ENCODE results near the gene ANGPTL2.

ANGPTL2 gene

DNA sequence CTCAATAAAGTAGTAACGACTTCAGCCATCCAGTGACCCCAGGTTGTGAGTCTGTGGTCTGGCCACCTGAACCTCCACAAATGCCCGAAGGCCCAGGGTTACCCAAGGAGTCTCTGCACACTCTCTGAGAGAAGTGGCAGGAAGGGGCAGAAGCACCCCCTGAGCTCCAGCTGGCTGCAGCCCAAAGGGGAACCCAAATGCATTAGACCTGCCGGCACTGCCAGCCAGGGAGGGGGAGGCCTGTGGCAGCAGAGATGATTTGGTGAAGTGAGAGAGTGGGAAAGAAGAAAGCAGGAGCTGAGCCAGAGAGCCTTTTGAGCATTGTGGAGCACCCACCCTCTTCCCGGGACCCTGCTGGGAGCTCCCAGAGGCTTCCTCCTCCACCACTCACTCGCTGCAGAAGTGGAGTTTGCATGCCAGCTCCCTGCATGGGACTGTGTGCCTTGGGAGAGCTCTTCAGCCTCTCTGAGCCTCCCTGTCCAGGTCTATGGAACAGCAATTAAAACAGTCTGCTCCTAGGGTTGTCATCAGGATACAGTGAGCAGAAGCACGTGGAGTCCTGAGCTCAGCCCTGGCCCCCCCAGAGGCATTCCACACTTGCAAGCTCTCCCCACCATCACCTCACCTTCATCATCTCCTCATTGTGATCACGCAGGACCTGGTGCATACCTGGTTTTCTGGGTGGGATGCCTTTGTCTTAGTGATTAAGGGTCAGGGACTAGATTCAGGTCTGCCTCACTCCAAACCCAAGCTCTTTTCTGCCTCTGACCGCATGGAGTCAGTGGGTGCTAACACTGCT, 13.8 kb upstream of the ANGPTL2 start:
- DNase-seq (ENCODE audit: low spot score) = no peak

DNA sequence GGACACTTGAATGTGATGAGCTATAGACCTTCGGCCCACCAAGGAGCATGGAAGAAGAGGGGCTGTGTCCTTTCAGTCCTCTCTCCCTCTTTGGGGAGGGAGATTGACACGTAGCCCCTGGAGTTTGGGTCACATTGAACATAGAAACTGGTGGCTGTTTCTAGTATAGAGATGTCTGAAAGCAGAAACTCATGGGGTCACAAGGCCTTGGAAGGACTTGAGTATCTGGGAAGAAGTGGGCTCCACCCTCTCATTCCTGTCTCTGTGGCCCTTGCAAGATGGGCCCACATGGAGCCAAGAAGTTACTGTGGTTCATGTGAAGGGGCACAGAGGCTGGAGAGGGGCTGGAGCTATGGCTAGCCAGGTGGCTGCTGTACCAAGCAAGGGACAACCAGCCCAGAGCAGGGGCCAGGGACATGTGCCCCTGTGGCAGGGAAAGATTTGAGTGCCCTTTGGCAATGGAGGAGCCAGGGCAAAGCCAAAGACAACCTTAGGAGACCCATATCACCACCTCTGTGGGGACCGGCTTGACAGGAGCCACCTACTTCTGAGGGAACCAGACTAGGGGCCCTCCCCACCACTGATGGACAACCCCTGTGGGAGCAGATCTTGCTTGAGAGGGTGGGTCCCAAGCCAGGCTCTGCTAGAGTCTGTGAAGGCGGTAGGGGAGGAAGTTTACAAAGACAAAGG, 12.8 kb upstream of the ANGPTL2 start:
- DNase-seq (ENCODE audit: low spot score) = no peak

GRCh38 chr9:127133739-127134167, 11.3 kb upstream of the ANGPTL2 start:
- peak; percentile 70 for DNase-seq (ENCODE audit: low spot score)

DNA sequence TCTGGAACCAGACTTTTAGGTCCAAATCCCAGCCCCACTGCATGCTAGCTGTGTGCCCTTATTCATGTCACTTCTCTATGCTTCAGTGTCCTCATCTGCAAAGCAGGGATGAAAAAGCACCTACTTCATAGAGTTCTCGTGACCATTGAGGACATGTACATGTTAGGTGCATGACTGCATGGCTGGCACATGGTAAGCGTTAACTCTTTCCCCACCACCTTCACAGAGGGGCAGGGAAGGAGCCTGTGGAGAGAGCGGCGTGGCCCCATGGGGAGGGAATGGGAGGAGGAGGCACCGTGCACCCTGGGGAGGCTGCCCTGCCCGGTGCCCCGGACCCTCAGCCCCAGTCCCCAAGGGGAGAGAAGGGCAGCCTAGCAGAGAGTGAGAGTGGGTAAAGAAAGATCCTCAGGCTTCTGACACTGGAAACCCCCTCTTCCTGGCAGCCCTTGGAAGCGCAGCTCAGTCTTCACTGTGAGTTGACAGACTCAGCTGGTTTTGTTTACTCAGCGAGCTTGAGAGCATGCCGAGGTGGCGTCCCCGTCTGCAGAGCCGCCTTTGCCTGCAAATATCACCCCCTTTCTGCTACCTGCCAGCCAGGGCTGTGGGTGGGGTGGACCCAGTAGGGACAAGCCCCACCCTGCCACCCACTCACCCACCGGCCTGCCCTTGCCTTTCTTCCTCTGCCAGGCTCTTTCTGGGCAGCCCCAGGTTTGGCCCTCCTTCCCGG, 10.6 kb upstream of the ANGPTL2 start:
- no peak for DNase-seq (ENCODE audit: low spot score)

DNA sequence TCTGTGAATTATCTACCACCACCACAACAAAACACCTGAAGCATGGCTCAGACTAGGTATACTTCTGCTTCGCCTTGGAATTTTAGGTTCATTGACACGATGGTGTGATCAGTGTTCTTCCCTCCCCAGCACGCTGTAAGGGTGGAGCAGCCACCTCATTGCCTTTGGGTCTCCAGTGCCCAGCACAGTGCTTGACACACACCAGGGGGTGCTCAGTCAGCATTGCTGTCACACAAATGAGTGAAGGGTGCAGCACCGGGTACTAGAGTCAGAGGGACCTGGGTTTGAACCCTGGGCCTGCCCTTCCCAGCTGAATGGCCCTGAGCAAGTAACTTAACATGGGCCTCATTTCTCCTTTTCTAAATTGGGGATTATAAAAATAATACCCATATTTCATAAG, 9.9 kb upstream of the ANGPTL2 start:
- no peak for DNase-seq (ENCODE audit: low spot score)

GRCh38 chr9:127131871-127132270, 9.4 kb upstream of the ANGPTL2 start:
- no peak for DNase-seq (ENCODE audit: low spot score)

GRCh38 chr9:127130661-127131538, 8.5 kb upstream of the ANGPTL2 start:
- peak; percentile 74 for DNase-seq (ENCODE audit: low spot score)

- DNase-seq (ENCODE audit: low spot score) = no peak
Measured at GRCh38 chr9:127130235-127130634, 7.8 kb upstream of the ANGPTL2 start.

GRCh38 chr9:127129718-127130085, 7.3 kb upstream of the ANGPTL2 start:
- no peak for DNase-seq (ENCODE audit: low spot score)

GRCh38 chr9:127129073-127129717, 6.8 kb upstream of the ANGPTL2 start:
- no peak for DNase-seq (ENCODE audit: low spot score)

- peak; percentile 62 for DNase-seq (ENCODE audit: low spot score)
Measured at GRCh38 chr9:127128341-127129072, 6.1 kb upstream of the ANGPTL2 start.

GRCh38 chr9:127126971-127127370, 4.5 kb upstream of the ANGPTL2 start:
- DNase-seq (ENCODE audit: low spot score) = no peak

DNA sequence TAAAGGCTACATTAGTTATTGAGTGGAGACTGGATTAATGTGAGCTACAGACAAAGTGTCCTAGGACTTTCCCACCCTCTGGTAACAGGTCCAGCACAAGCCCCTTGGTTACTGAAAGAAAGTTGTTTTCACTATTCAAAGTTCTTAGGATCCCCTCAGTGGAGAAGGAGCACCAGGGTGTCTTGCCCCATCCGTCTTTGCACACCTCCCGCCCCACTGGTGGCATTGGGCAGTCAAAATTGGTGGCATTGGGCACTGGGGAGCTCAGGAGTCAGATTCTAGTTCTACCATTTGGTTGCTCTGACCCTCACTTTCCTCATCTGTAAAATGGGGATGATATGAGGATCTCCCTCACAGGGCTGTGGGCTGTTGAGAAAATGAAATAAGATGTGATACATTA, 2.4 kb upstream of the ANGPTL2 start:
- DNase-seq (ENCODE audit: low spot score) = no peak

GRCh38 chr9:127124111-127124531, 1.7 kb upstream of the ANGPTL2 start:
- no peak for DNase-seq (ENCODE audit: low spot score)

DNA sequence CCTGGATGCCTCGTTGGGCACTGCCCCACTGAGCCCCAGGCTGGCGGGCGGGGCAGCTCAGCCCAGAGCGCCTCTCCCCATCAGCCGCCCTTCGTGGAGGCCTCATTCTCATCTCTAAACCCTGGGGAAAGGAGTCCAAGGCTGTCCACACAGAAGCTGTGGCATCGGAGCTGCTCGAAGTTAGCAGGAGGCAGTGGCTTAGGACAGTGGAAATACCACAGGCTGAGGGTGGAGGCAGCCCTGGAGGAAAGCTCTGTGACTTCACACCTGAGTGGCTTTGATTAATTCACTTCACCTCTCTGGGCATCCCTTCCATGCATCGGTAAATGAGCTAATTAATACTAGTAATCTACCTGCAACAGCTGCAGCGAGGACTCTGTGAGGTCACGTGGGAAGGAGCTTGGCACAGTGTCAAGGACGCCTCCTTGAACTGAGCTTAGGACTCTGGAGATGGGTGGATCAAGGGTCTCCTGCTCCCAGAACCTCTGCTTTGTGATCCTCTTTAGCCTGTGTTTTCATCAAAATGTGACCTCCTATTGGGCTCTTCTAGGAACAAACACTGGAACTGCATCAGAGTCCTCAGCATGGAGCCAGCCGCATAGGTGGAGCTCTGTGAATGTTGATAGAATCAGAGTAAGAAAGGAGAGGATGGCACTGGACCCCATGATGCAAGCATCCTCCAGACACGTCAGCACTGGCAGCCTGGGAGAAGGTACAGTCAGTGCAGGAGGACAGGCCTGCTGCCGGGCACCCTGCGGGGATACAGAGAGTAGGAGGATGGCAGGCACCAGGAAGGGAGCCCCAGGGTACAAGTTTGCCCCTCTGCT, 842 bp upstream of the ANGPTL2 start:
- DNase-seq (ENCODE audit: low spot score) = no peak

DNA sequence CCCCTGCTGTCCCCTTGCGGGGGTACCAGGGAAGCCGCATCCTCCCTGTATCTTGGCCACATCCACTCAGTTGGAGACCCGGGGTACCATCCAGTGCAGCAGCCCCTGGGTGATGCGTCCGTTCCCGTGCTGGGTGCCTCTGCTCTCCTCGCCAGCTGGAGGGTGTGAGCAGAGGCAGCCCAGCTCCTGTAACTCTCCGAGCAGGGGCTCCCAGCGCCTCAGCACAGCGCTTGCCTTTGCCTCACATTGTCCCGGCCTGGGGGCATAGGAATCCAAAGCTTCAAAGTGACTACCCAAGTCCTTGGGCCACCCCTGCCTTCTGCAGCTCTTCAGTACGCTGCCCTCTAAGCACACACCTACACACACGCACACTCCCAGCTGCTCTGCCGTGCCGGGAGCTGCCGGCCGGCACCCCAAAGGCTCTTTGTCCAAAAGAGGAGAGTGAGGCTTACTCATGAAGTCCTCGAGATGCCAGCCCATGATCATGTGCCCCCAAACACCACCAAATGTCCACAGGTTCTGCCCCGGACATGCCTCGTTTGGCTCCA, 733 bp downstream of the ANGPTL2 start:
- DNase-seq (ENCODE audit: low spot score) = no peak

- no peak for DNase-seq (ENCODE audit: low spot score)
Measured at GRCh38 chr9:127119320-127119709, 3.1 kb downstream of the ANGPTL2 start.

- no peak for DNase-seq (ENCODE audit: low spot score)
Measured at GRCh38 chr9:127118597-127119319, 3.7 kb downstream of the ANGPTL2 start.

DNA sequence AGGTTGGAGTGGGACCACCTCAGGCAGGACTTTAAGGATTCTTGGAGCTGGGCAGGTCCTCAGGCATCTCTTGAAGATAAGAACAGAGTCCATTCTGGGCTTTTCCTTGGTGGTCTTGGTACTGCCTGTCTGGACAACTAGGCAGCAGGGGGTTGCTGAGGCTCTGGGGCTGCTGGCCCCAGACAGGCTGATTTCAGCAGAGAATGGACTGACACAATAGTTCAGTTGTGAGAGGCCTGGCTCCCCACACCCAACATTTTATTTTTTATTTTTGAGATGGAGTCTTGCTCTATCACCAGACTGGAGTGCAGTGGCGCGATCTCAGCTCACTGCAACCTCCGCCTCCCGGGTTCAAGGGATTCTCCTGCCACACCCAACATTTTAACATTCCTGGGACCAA, 4.6 kb downstream of the ANGPTL2 start:
- no peak for DNase-seq (ENCODE audit: low spot score)
